GM21723 (cell line): Measurements from ENCODE around the gene KANSL1.

Source experiments
- ATAC-seq: cut with Tn5 transposase; IDR thresholded peaks from one replicate; pipeline ENCODE4 v1.9.1; 2021; ENCODE audit warnings: mild to moderate bottlenecking, moderate library complexity; ENCODE audit not compliant: unreplicated experiment

The KANSL1 gene

GRCh38 chr17:46170639-46171429, 22.4 kb downstream of the KANSL1 start:
- ATAC-seq: no peak

DNA sequence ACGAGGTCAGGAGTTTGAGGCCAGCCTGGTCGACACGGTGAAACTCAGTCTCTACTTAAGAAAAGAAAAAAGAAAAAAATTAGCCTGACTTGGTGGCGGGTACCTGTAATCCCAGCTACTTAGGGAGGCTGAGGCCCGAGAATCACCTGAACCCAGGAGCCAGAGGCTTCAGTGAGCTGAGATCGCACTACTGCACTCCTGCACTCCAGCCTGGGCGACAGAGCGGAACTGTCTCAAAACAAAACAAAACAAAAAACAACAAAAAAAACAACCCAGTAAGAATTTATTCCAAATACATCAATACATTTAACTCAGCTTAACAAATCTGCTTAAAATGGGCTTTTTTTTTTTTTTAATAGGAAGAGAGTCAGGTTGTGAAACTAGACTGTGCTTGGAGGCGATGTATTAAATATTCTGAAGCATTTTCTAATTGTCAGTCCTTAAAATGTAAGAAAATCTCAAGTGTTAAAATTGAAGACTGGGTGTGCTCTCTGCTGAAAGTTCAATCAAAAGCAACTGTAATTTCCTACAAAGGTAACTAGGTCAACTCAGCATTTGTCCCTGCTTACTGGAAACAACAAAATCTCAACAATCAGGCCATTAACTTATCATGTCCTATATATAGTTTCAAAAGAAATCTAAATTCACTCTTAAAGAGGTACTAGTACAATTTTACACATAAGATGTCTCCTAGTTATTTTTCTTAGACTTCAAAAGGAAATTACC, 23.2 kb downstream of the KANSL1 start:
- ATAC-seq: no peak

- no peak for ATAC-seq
These were observed 25.2 kb downstream of the KANSL1 start for GRCh38 chr17:46167826-46168569.

DNA sequence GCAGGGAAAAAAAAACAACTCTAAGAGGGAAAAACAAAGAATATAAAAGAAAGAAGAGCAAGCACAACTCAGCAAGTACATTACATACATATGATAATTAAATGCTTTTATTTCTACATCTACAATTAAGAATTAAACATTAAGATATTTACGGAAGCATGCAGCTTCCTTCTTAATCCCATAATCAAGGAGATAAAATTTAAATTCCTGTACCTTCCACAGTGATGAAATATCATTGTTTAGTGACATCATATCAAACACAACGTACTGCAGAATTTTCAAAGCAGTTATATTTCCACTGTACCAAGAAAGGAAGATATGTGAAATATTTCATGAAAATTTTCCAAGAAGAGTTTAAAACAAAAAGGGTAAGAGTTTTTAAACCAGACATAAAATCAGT, 26.0 kb downstream of the KANSL1 start:
- no peak for ATAC-seq

- no peak for ATAC-seq
These were observed 26.5 kb downstream of the KANSL1 start for GRCh38 chr17:46166692-46167249.

- no peak for ATAC-seq
These were observed 29.2 kb downstream of the KANSL1 start for GRCh38 chr17:46163929-46164594.

DNA sequence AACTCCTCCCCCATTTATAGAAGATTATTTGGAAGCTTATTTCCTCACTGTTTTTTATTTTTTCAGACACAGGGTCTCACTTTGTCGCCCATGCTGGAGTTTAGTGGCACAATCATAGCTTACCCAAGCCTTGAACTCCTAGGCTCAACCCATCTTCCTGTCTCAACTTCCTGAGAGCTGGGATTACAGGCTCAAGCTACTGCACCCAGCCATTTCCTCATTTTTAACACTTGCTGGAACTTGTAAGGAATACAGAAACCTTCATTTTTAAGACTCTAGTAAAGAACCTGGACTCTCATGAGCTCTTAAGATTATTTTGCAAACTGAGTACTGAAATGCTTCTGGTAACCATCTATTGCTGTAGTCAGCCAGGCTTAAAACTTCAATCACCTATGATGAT, 29.9 kb downstream of the KANSL1 start:
- no peak for ATAC-seq

DNA sequence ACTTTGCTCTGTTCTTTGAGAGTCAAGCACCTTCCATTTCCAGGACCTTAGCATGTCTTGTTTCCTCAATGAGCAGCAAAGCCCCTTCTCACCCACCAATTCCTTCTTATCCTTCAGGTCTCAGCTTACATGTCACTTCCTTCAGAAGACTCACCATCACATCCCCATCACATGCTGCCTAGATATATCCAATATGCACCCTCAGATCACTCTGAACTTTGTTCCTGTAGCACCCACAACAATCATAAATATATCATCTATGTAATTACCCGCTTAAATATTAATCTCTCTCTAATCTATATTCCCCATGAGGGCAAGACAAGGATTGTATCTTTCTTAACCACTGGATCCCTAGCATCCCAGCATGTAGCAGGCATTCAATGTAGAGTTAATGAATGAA, 30.4 kb downstream of the KANSL1 start:
- ATAC-seq: no peak

GRCh38 chr17:46160169-46160568, 33.1 kb downstream of the KANSL1 start:
- no peak for ATAC-seq

GRCh38 chr17:46159686-46160085, 33.5 kb downstream of the KANSL1 start:
- ATAC-seq: no peak

DNA sequence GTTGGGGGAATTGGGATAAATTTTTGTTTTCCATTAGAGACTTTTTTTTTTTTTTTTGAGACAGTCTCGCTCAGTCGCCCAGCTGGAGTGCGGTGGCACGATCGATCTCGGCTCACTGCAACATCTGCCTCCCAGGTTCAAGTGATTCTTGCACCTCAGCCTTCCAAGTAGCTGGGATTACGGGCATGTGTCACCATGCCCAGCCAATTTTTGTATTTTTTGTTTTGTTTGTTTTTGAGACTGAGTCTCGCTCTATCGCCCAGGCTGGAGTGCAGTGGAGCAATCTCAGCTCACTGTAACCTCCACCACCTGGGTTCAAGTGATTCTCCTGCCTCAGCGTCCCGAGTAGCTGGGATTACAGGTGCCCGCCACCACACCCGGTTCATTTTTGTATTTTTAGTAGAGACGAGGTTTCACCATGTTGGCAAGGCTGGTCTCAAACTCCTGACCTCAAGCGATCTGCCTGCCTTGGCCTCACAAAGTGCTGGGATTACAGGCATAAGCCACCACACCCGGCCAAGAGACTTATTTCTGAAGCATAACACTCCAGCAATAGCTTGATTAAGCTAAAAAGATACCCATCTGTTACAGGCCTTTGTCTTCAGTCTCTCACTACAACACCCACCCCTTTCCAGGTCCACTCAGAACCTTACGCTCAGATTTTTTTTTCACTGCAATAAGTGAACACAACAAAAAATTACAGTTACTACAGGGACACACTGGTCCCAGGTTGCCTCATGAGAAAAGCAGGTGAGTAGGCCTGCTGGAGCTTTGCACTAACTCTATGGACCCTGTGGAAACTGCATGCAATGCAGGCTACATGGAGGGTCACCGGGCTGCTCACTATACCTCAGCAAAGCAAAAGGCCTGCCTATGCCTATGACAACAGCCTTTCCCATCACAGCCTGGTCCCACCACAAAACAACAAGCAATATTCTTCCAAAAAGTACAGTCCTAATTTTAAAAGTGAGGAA, 34.6 kb downstream of the KANSL1 start:
- ATAC-seq: no peak

- ATAC-seq: no peak
These were observed 35.7 kb downstream of the KANSL1 start for GRCh38 chr17:46157443-46158062.

GRCh38 chr17:46154151-46154816, 38.9 kb downstream of the KANSL1 start:
- ATAC-seq: no peak

DNA sequence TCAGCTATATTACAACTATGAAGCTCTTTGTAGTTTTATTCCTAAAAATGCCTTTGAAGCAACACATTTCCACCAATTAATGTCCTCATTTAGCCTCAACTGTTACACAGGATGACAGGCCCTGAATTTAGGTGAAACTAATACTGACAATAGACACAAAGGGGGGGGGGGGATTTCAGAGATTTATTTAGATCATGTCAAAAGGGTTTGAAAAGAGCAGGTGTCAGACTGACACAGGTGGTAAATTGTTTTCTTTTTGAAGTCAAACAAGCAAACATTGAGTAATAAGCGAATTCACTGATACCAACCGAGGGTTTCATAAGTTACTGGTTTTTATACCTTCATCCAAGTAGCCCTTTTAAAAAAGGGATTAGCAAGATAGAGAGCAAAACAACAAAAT, 40.8 kb downstream of the KANSL1 start:
- no peak for ATAC-seq

GRCh38 chr17:46151762-46152161, 41.5 kb downstream of the KANSL1 start:
- ATAC-seq: no peak

GRCh38 chr17:46150216-46150963, 42.8 kb downstream of the KANSL1 start:
- ATAC-seq: no peak

DNA sequence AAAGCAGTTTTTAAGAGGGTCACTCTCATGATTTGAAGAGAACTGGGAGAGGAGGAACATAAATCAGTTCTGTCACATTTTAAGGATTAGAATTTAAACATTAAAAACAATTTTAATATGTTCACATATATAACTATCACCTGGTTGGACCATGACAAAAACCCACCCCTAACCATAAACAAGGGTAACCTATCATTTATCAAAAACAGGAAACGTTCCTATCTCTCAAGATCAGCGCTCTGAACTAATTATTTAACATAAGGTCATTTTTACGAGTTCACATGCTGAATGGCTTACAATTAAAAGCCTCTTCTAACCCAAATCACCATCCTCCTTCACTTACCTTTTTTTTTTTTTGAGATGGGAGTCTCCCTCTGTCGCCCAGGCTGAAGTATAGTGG, 45.0 kb downstream of the KANSL1 start:
- no peak for ATAC-seq

- no peak for ATAC-seq
These were observed 45.9 kb downstream of the KANSL1 start for GRCh38 chr17:46147296-46147695.
